ENCODE measurements around the gene SPINT2.
A peak's percentile ranks its signal among the peaks of the same experiment; 100 is the strongest.

SPINT2 gene

GRCh38 chr19:38303517-38304351, 39.4 kb downstream of the SPINT2 start, which contains the start of gene C19orf33:
C19orf33 (plus strand) TSS chr19:38304251; CDS start chr19:38304262, 11 bp downstream.
- no peak for DNase-seq

- no peak for DNase-seq
Observed at GRCh38 chr19:38304352-38304865, 40.0 kb downstream of the SPINT2 start.

GRCh38 chr19:38304866-38305429, 40.6 kb downstream of the SPINT2 start:
- peak in 1 of 2 experiments; percentile 14 for DNase-seq

GRCh38 chr19:38306236-38306635, 41.9 kb downstream of the SPINT2 start:
- no peak for DNase-seq

- no peak for DNase-seq
Observed at GRCh38 chr19:38307076-38307475, 42.7 kb downstream of the SPINT2 start.

- DNase-seq: no peak
Observed at GRCh38 chr19:38307597-38307996, 43.2 kb downstream of the SPINT2 start.

- no peak for DNase-seq
Observed at GRCh38 chr19:38308006-38308766, 43.8 kb downstream of the SPINT2 start.

GRCh38 chr19:38308926-38309614, 44.7 kb downstream of the SPINT2 start:
- DNase-seq: no peak

- DNase-seq: no peak
Observed at GRCh38 chr19:38309615-38310278, 45.4 kb downstream of the SPINT2 start.

- DNase-seq: no peak
Observed at GRCh38 chr19:38310279-38310670, 45.9 kb downstream of the SPINT2 start.

GRCh38 chr19:38310986-38311385, 46.6 kb downstream of the SPINT2 start:
- no peak for DNase-seq

- peak; percentile 98 to 99 for DNase-seq
Observed at GRCh38 chr19:38315657-38316476, 51.5 kb downstream of the SPINT2 start, which contains the start of gene YIF1B. YIF1B (minus strand) TSS chr19:38315947; CDS start chr19:38315917, 30 bp downstream.

GRCh38 chr19:38316477-38317067, 52.2 kb downstream of the SPINT2 start:
- no peak for DNase-seq

GRCh38 chr19:38317104-38317612, 52.8 kb downstream of the SPINT2 start:
- no peak for DNase-seq

GRCh38 chr19:38318660-38319059, 54.3 kb downstream of the SPINT2 start:
- DNase-seq: no peak

- DNase-seq: peak in 1 of 2 experiments; percentile 64
Observed at GRCh38 chr19:38319421-38320258, 55.3 kb downstream of the SPINT2 start, which contains the start of gene KCNK6. KCNK6 (plus strand) TSS chr19:38319845; CDS start chr19:38319951, 106 bp downstream.

GRCh38 chr19:38320969-38321339, 56.6 kb downstream of the SPINT2 start:
- DNase-seq: no peak

- DNase-seq: no peak
Observed at GRCh38 chr19:38321646-38322196, 57.3 kb downstream of the SPINT2 start.

GRCh38 chr19:38323291-38323690, 58.9 kb downstream of the SPINT2 start:
- no peak for DNase-seq
